ENCODE results near the gene TSPAN5. TPM values are rescaled to one million over a fixed set of nuclear protein-coding genes. Genes with fewer than 3 reads are reported as not detected.

Gene TSPAN5
- total and polyA plus RNA-seq, 2 donors, result 4.7 to 10.3 TPM

GRCh38 chr4:98503676-98504075 is 154.7 kb downstream of the TSPAN5 start:
- Histone ChIP-seq H3K27ac (ENCODE audit: low read depth in 1 of 2, low read length in 1 of 2) (no peak overlapping the region), H3K9me3 (ENCODE audit: control insufficient read depth in 2 of 2, insufficient read depth in 1 of 2, low read length in 1 of 2) (no peaks in the 10 kb centered on the region), H3K36me3 (ENCODE audit: control insufficient read depth in 2 of 2, insufficient read depth in 2 of 2, low read length in 1 of 2) (peaks cover 0 to 6% of the 10 kb centered on the region in 2 donors), H3K4me3 (ENCODE audit: low read length in 2 of 2) (no peak overlapping the region), H3K4me1 (ENCODE audit: control insufficient read depth in 2 of 2, insufficient read depth in 2 of 2, low read length in 2 of 2) (peaks cover 0 to 7% of the 10 kb centered on the region in 2 donors), H3K27me3 (ENCODE audit: control insufficient read depth in 2 of 2, insufficient read depth in 1 of 2, low read length in 1 of 2) (no peaks in the 10 kb centered on the region)
- no peak for DNase-seq (ENCODE audit: low read depth in 6 of 9, low spot score in 9 of 9)

- Histone ChIP-seq H3K27ac (ENCODE audit: low read depth in 1 of 2, low read length in 1 of 2) (no peak overlapping the region), H3K27me3 (ENCODE audit: control insufficient read depth in 2 of 2, insufficient read depth in 1 of 2, low read length in 1 of 2) (no peaks in the 10 kb centered on the region), H3K4me3 (ENCODE audit: low read length in 2 of 2) (no peak overlapping the region), H3K4me1 (ENCODE audit: control insufficient read depth in 2 of 2, insufficient read depth in 2 of 2, low read length in 2 of 2) (peaks cover 0 to 15% of the 10 kb centered on the region in 2 donors), H3K36me3 (ENCODE audit: control insufficient read depth in 2 of 2, insufficient read depth in 2 of 2, low read length in 1 of 2) (peaks cover 0 to 6% of the 10 kb centered on the region in 2 donors), H3K9me3 (ENCODE audit: control insufficient read depth in 2 of 2, insufficient read depth in 1 of 2, low read length in 1 of 2) (no peaks in the 10 kb centered on the region)
- DNase-seq (ENCODE audit: low read depth in 6 of 9, low spot score in 9 of 9), result no peak
- 98% methylated on average over 1 of the region's 1 CpG for WGBS
Observed at GRCh38 chr4:98502624-98503023, 155.8 kb downstream of the TSPAN5 start.

- Histone ChIP-seq H3K36me3 (ENCODE audit: control insufficient read depth in 2 of 2, insufficient read depth in 2 of 2, low read length in 1 of 2) (peaks cover 0 to 6% of the 10 kb centered on the region in 2 donors), H3K27ac (ENCODE audit: low read depth in 1 of 2, low read length in 1 of 2) (no peak overlapping the region), H3K4me3 (ENCODE audit: low read length in 2 of 2) (no peak overlapping the region), H3K4me1 (ENCODE audit: control insufficient read depth in 2 of 2, insufficient read depth in 2 of 2, low read length in 2 of 2) (peaks cover 0 to 15% of the 10 kb centered on the region in 2 donors), H3K9me3 (ENCODE audit: control insufficient read depth in 2 of 2, insufficient read depth in 1 of 2, low read length in 1 of 2) (no peaks in the 10 kb centered on the region), H3K27me3 (ENCODE audit: control insufficient read depth in 2 of 2, insufficient read depth in 1 of 2, low read length in 1 of 2) (no peaks in the 10 kb centered on the region)
- DNase-seq (ENCODE audit: low read depth in 6 of 9, low spot score in 9 of 9), result no peak
- 74% methylated on average over 2 of the region's 2 CpGs for WGBS
Observed at GRCh38 chr4:98502031-98502430, 156.4 kb downstream of the TSPAN5 start.

GRCh38 chr4:98501383-98501782 is 157.0 kb downstream of the TSPAN5 start:
- no peak overlapping the region for H3K4me3 ChIP-seq (ENCODE audit: low read length in 2 of 2)
- H3K36me3 ChIP-seq (ENCODE audit: control insufficient read depth in 2 of 2, insufficient read depth in 2 of 2, low read length in 1 of 2), result peaks cover 0 to 6% of the 10 kb centered on the region in 2 donors
- H3K9me3 ChIP-seq (ENCODE audit: control insufficient read depth in 2 of 2, insufficient read depth in 1 of 2, low read length in 1 of 2), result no peaks in the 10 kb centered on the region
- 97% methylated on average over 3 of the region's 3 CpGs for WGBS
- no peak overlapping the region for H3K27ac ChIP-seq (ENCODE audit: low read depth in 1 of 2, low read length in 1 of 2)
- no peak for DNase-seq (ENCODE audit: low read depth in 6 of 9, low spot score in 9 of 9)
- peaks cover 0 to 15% of the 10 kb centered on the region in 2 donors for H3K4me1 ChIP-seq (ENCODE audit: control insufficient read depth in 2 of 2, insufficient read depth in 2 of 2, low read length in 2 of 2)
- no peaks in the 10 kb centered on the region for H3K27me3 ChIP-seq (ENCODE audit: control insufficient read depth in 2 of 2, insufficient read depth in 1 of 2, low read length in 1 of 2)

GRCh38 chr4:98498774-98499173 is 159.6 kb downstream of the TSPAN5 start:
- Histone ChIP-seq H3K27me3 (ENCODE audit: control insufficient read depth in 2 of 2, insufficient read depth in 1 of 2, low read length in 1 of 2) (no peaks in the 10 kb centered on the region), H3K27ac (ENCODE audit: low read depth in 1 of 2, low read length in 1 of 2) (no peak overlapping the region), H3K4me1 (ENCODE audit: control insufficient read depth in 2 of 2, insufficient read depth in 2 of 2, low read length in 2 of 2) (peaks cover 0 to 11% of the 10 kb centered on the region in 2 donors), H3K4me3 (ENCODE audit: low read length in 2 of 2) (no peak overlapping the region), H3K9me3 (ENCODE audit: control insufficient read depth in 2 of 2, insufficient read depth in 1 of 2, low read length in 1 of 2) (no peaks in the 10 kb centered on the region), H3K36me3 (ENCODE audit: control insufficient read depth in 2 of 2, insufficient read depth in 2 of 2, low read length in 1 of 2) (peaks cover 0 to 3% of the 10 kb centered on the region in 2 donors)
- WGBS, result 96% methylated on average over 6 of the region's 6 CpGs
- no peak for DNase-seq (ENCODE audit: low read depth in 6 of 9, low spot score in 9 of 9)

GRCh38 chr4:98496152-98496845 is 162.1 kb downstream of the TSPAN5 start:
- Histone ChIP-seq H3K4me1 (ENCODE audit: control insufficient read depth in 2 of 2, insufficient read depth in 2 of 2, low read length in 2 of 2) (peaks cover 0 to 11% of the 10 kb centered on the region in 2 donors), H3K9me3 (ENCODE audit: control insufficient read depth in 2 of 2, insufficient read depth in 1 of 2, low read length in 1 of 2) (no peaks in the 10 kb centered on the region), H3K4me3 (ENCODE audit: low read length in 2 of 2) (no peak overlapping the region), H3K27me3 (ENCODE audit: control insufficient read depth in 2 of 2, insufficient read depth in 1 of 2, low read length in 1 of 2) (no peaks in the 10 kb centered on the region), H3K27ac (ENCODE audit: low read depth in 1 of 2, low read length in 1 of 2) (no peak overlapping the region), H3K36me3 (ENCODE audit: control insufficient read depth in 2 of 2, insufficient read depth in 2 of 2, low read length in 1 of 2) (no peaks in the 10 kb centered on the region)
- DNase-seq (ENCODE audit: low read depth in 6 of 9, low spot score in 9 of 9), result no peak
- WGBS, result 97% methylated on average over 7 of the region's 7 CpGs

- Histone ChIP-seq H3K4me1 (ENCODE audit: control insufficient read depth in 2 of 2, insufficient read depth in 2 of 2, low read length in 2 of 2) (peaks cover 0 to 4% of the 10 kb centered on the region in 2 donors), H3K9me3 (ENCODE audit: control insufficient read depth in 2 of 2, insufficient read depth in 1 of 2, low read length in 1 of 2) (peaks cover 0 to 4% of the 10 kb centered on the region in 2 donors), H3K36me3 (ENCODE audit: control insufficient read depth in 2 of 2, insufficient read depth in 2 of 2, low read length in 1 of 2) (no peaks in the 10 kb centered on the region), H3K4me3 (ENCODE audit: low read length in 2 of 2) (no peak overlapping the region), H3K27ac (ENCODE audit: low read depth in 1 of 2, low read length in 1 of 2) (no peak overlapping the region), H3K27me3 (ENCODE audit: control insufficient read depth in 2 of 2, insufficient read depth in 1 of 2, low read length in 1 of 2) (no peaks in the 10 kb centered on the region)
- no peak for DNase-seq (ENCODE audit: low read depth in 6 of 9, low spot score in 9 of 9)
- 85% methylated on average over 4 of the region's 4 CpGs for WGBS
Observed at GRCh38 chr4:98493296-98493695, 165.1 kb downstream of the TSPAN5 start.

GRCh38 chr4:98491899-98492559 is 166.4 kb downstream of the TSPAN5 start:
- 97% methylated on average over 7 of the region's 7 CpGs for WGBS
- H3K4me3 ChIP-seq (ENCODE audit: low read length in 2 of 2), result no peak overlapping the region
- no peaks in the 10 kb centered on the region for H3K36me3 ChIP-seq (ENCODE audit: control insufficient read depth in 2 of 2, insufficient read depth in 2 of 2, low read length in 1 of 2)
- H3K9me3 ChIP-seq (ENCODE audit: control insufficient read depth in 2 of 2, insufficient read depth in 1 of 2, low read length in 1 of 2), result peaks cover 0 to 4% of the 10 kb centered on the region in 2 donors
- no peaks in the 10 kb centered on the region for H3K4me1 ChIP-seq (ENCODE audit: control insufficient read depth in 2 of 2, insufficient read depth in 2 of 2, low read length in 2 of 2)
- no peak overlapping the region for H3K27ac ChIP-seq (ENCODE audit: low read depth in 1 of 2, low read length in 1 of 2)
- H3K27me3 ChIP-seq (ENCODE audit: control insufficient read depth in 2 of 2, insufficient read depth in 1 of 2, low read length in 1 of 2), result no peaks in the 10 kb centered on the region
- DNase-seq (ENCODE audit: low read depth in 6 of 9, low spot score in 9 of 9), result no peak

- no peaks in the 10 kb centered on the region for H3K27me3 ChIP-seq (ENCODE audit: control insufficient read depth in 2 of 2, insufficient read depth in 1 of 2, low read length in 1 of 2)
- H3K36me3 ChIP-seq (ENCODE audit: control insufficient read depth in 2 of 2, insufficient read depth in 2 of 2, low read length in 1 of 2), result no peaks in the 10 kb centered on the region
- no peak overlapping the region for H3K4me3 ChIP-seq (ENCODE audit: low read length in 2 of 2)
- H3K4me1 ChIP-seq (ENCODE audit: control insufficient read depth in 2 of 2, insufficient read depth in 2 of 2, low read length in 2 of 2), result no peaks in the 10 kb centered on the region
- H3K27ac ChIP-seq (ENCODE audit: low read depth in 1 of 2, low read length in 1 of 2), result no peak overlapping the region
- 97% methylated on average over 3 of the region's 3 CpGs for WGBS
- DNase-seq (ENCODE audit: low read depth in 6 of 9, low spot score in 9 of 9), result no peak
- H3K9me3 ChIP-seq (ENCODE audit: control insufficient read depth in 2 of 2, insufficient read depth in 1 of 2, low read length in 1 of 2), result peaks cover 0 to 4% of the 10 kb centered on the region in 2 donors
Observed at GRCh38 chr4:98490251-98490650, 168.2 kb downstream of the TSPAN5 start.

Data from thymus (tissue), 11 donors.